Gastroesophageal sphincter (tissue), 4 donors: ENCODE measurements around the gene HLA-DPB1. TPM values are rescaled to one million over a fixed set of nuclear protein-coding genes. Genes with fewer than 3 reads are reported as not detected.

ENCODE experiments used
- ATAC-seq: fragments of 150-250 bp; one replicate; pipeline ENCODE4 v1.9.1; 2016; ENCODE audit warnings: mild to moderate bottlenecking, moderate library complexity
- H3K27ac ChIP-seq, 4 donors: fragments of 200-600 bp; sonication (generic) in 3 of 4; 1 replicate in 3 of 4; 2 replicates in 1 of 4; pipeline ENCODE4 v1.5.1; 2016 to 2019
- H3K27me3 ChIP-seq: fragments of 200-600 bp; sonication (generic); one replicate; pipeline ENCODE4 v1.5.1; 2019
- H3K36me3 ChIP-seq, 2 donors: fragments of 200-600 bp; sonication (generic); one replicate each; pipeline ENCODE4 v1.5.1; 2019; ENCODE audit warnings: control low read depth in 1 of 2
- H3K4me1 ChIP-seq, 3 donors: fragments of 200-600 bp; sonication (generic); 1 replicate in 2 of 3; 2 replicates in 1 of 3; pipeline ENCODE4 v1.5.1; 2016 to 2019; ENCODE audit warnings: control low read depth in 2 of 3
- H3K4me3 ChIP-seq, 2 donors: fragments of 200-600 bp; sonication (generic); one replicate each; pipeline ENCODE4 v1.5.1; 2019; ENCODE audit warnings: mild to moderate bottlenecking in 1 of 2, moderate library complexity in 1 of 2
- H3K9me3 ChIP-seq, 3 donors: fragments of 200-600 bp; sonication (generic); one replicate each; pipeline ENCODE4 v1.5.1; 2017 to 2019; ENCODE audit warnings: control low read depth in 2 of 3
- CTCF ChIP-seq, 4 experiments: fragments of 200-600 bp in 2 of 4; fragments of 450-650 bp in 2 of 4; sonication (generic) in 1 of 4; IDR thresholded peaks; one replicate each; pipeline ENCODE4 v1.5.1; 2017 to 2019; ENCODE audit warnings: antibody characterized with exemption in 4 of 4, mild to moderate bottlenecking in 2 of 4, moderate library complexity in 2 of 4
- WGBS, 2 donors: methylation state at CpG; one replicate each; pipeline ENCODE4 v1.1.5; 2018; ENCODE audit warnings: low coverage in 1 of 2; 5-methylcytosine and 5-hydroxymethylcytosine counted together
- total RNA-seq, 4 donors: library from RNA; depleted of rRNA; stranded (reverse); fragments of >200 nt; gene quantifications; one replicate each; pipeline ENCODE4 v1.1.0, GENCODE V29; 2016

The HLA-DPB1 gene
- total RNA-seq, 4 donors from 2014 or later: 32.1 to 86.3 (median 66.9) TPM

GRCh38 chr6:33136310-33136900, 60.6 kb downstream of the HLA-DPB1 start:
- Histone ChIP-seq H3K27ac (no peak overlapping the region), H3K4me3 (no peak overlapping the region), H3K4me1 (no peaks in the 10 kb centered on the region), H3K9me3 (no peaks in the 10 kb centered on the region), H3K36me3 (no peaks in the 10 kb centered on the region), H3K27me3 (peaks cover 35% of the 10 kb centered on the region)
- WGBS, 2 donors: 46 to 90% methylated on average over 3 to 4 of the region's 4 CpGs
- ATAC-seq: no peak
- TF ChIP-seq CTCF (IDR thresholded peaks at IDR 0.05): no peak

Other genes with a start within 250 kb of the HLA-DPB1 start
- gene TAP2, start 237.3 kb upstream of the HLA-DPB1 start, total RNA-seq: 10 to 100 TPM in 3 of 4 donors, 1 to 10 TPM in 1; 6.9 to 16.0 (median 11.1) TPM
- gene PSMB8, start 231.9 kb upstream of the HLA-DPB1 start, total RNA-seq: 10 to 100 TPM; 20.2 to 49.9 (median 36.7) TPM
- 10 to 100 TPM; 24.6 to 41.8 (median 26.5) TPM for gene TAP1, start 222.3 kb upstream of the HLA-DPB1 start, total RNA-seq
- 10 to 100 TPM; 12.9 to 19.7 (median 15.8) TPM for gene PSMB9, start 221.8 kb upstream of the HLA-DPB1 start, total RNA-seq
- gene HLA-DMB, start 135.0 kb upstream of the HLA-DPB1 start, total RNA-seq: 10 to 100 TPM in 2 of 4 donors, 1 to 10 TPM in 2; 7.3 to 26.0 (median 11.6) TPM
- gene HLA-DMA, start 122.9 kb upstream of the HLA-DPB1 start, total RNA-seq: 10 to 100 TPM in 2 of 4 donors, 1 to 10 TPM in 2; 5.8 to 43.8 (median 15.8) TPM
- 100 to 1,000 TPM; 107 to 154 (median 124) TPM for gene BRD2, start 107.4 kb upstream of the HLA-DPB1 start, total RNA-seq
- 1 to 10 TPM; 1.1 to 4.4 (median 1.8) TPM for gene HLA-DOA, start 66.4 kb upstream of the HLA-DPB1 start, total RNA-seq
- gene HLA-DPA1, start 2.3 kb upstream of the HLA-DPB1 start, total RNA-seq: 100 to 1,000 TPM in 1 of 4 donors, 10 to 100 TPM in 3; 20.2 to 125 (median 45.4) TPM
- 1 to 10 TPM in 1 of 4 donors, under 1 TPM in 3; 0.35 to 1.4 (median 0.45) TPM for gene COL11A2, start 116.5 kb downstream of the HLA-DPB1 start, total RNA-seq
- gene RXRB, start 124.7 kb downstream of the HLA-DPB1 start, total RNA-seq: 10 to 100 TPM; 20.0 to 38.8 (median 28.9) TPM
- gene SLC39A7, start 124.9 kb downstream of the HLA-DPB1 start, total RNA-seq: 10 to 100 TPM; 54.6 to 79.9 (median 66.4) TPM
- 10 to 100 TPM in 3 of 4 donors, 1 to 10 TPM in 1; 2.2 to 16.1 (median 12.2) TPM for gene HSD17B8, start 128.7 kb downstream of the HLA-DPB1 start, total RNA-seq
- gene RING1, start 132.5 kb downstream of the HLA-DPB1 start, total RNA-seq: 10 to 100 TPM; 12.5 to 23.8 (median 17.7) TPM
- gene VPS52, start 195.9 kb downstream of the HLA-DPB1 start, total RNA-seq: 10 to 100 TPM; 18.1 to 45.5 (median 31.5) TPM
- 1,000 to 10,000 TPM; 1,175 to 3,464 (median 2,399) TPM for gene RPS18, start 196.1 kb downstream of the HLA-DPB1 start, total RNA-seq
- 10 to 100 TPM; 12.2 to 23.8 (median 17.3) TPM for gene B3GALT4, start 201.1 kb downstream of the HLA-DPB1 start, total RNA-seq
- gene WDR46, start 213.2 kb downstream of the HLA-DPB1 start, total RNA-seq: 10 to 100 TPM; 26.4 to 39.2 (median 35.6) TPM
- gene PFDN6, start 213.6 kb downstream of the HLA-DPB1 start, total RNA-seq: 10 to 100 TPM; 40.6 to 55.5 (median 50.6) TPM
- gene RGL2, start 223.0 kb downstream of the HLA-DPB1 start, total RNA-seq: 10 to 100 TPM; 53.7 to 83.0 (median 60.7) TPM
- 100 to 1,000 TPM in 1 of 4 donors, 10 to 100 TPM in 3; 62.9 to 136 (median 69.2) TPM for gene TAPBP, start 238.1 kb downstream of the HLA-DPB1 start, total RNA-seq
- 10 to 100 TPM; 19.3 to 20.9 (median 20.1) TPM for gene ZBTB22, start 241.8 kb downstream of the HLA-DPB1 start, total RNA-seq
- 10 to 100 TPM; 29.7 to 49.0 (median 48.1) TPM for gene DAXX, start 247.0 kb downstream of the HLA-DPB1 start, total RNA-seq